ENCODE results near the gene ARNT2. TPM values are rescaled to one million over a fixed set of nuclear protein-coding genes. Genes with fewer than 3 reads are reported as not detected.

The ARNT2 gene
- polyA plus RNA-seq, 1 donor, result 6.2 TPM

DNA sequence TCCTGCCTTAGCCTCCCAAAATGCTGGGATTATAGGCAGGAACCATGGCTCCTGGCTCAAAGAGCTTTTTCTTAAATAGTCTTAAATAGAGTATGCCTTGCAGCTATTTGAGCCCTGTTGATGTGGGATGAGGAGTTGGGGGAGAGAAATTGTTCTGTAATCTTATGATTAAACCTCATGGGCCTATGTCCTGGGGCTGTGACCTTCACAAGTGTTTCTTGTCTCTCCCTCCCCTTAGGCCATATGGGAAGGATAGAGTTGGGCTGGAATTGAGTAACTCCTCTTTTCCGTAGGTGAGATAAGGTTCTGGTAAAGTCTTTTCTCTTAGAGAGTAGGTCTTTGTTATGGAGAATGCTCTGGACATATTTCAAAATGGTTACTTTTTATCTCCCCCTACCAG lies 114.3 kb downstream of the ARNT2 start:
- DNase-seq, result no peak

DNA sequence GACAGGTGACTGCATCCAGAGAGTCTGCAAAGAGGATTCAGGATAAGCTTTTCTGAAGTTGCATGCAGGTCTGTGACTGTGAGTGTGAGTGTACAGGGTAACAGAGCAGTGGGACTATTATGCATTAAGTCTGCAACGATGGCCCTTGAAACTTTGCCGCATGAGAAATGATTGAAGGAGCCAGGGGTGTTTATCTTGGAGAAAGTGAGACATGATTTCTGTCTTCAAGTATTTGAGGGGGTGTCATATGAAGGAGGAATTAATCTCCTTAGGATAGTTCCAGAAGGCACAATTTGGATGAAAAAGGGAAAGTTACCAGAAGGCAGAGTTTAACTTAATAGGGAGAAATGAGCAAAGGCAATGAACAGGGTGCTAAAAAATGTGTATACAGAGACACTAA lies 119.6 kb downstream of the ARNT2 start:
- no peak for DNase-seq

DNA sequence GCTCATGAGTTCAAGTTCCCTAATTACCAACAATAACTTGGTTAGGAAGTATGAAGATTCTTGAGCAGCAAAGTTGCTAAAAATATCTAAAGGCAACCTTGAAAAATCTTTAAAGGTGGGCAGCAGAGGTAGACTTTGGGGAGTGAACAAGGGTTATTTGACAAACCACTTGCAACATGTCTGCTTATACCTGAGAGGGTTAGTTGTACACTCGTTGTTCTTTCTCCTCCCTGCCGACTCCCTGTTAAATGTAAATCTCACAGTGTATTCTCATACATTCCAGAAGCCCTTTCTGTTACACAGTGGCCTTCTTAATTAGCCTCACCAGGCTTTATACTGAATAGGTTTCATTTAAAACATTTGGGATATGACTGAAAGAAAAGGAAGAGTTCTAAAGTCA lies 121.7 kb downstream of the ARNT2 start:
- DNase-seq, result no peak

DNA sequence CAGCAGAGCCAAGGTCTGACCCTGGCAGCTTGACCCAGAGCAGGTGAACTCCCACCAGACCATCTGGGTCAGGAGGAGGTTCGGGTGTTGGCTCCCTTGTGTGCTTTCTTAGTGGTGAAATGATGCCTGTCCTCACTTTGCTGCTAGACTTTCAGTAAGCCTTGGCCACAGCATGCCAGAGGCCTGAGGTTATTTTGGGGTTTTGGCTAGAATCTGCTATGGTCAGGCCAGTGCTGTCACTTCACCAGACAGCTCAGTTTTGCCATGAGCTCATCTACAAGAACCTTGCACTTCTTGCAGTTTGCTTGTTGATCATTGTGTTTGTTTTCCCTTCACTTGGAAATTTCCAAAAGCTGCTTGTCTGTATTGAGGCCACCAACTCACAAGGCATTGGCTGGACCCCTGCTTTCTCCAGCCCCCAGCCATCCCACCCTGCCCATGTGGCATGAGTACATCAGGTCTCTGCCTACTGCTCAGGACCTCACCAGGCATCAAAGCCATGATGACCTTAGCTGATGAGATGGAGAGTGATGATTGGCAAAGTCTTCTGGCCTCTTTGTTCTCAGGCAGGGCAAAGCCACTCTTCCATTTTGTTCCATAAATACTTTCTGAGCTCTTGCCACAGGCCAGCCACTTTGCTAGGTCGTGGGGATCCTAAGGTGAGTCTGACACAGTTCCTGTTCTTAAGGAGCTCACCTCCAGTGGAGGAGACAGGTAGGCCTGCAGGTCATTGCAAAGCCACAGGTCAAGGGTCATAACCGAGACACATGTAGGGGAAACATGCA lies 122.6 kb downstream of the ARNT2 start:
- no peak for DNase-seq

DNA sequence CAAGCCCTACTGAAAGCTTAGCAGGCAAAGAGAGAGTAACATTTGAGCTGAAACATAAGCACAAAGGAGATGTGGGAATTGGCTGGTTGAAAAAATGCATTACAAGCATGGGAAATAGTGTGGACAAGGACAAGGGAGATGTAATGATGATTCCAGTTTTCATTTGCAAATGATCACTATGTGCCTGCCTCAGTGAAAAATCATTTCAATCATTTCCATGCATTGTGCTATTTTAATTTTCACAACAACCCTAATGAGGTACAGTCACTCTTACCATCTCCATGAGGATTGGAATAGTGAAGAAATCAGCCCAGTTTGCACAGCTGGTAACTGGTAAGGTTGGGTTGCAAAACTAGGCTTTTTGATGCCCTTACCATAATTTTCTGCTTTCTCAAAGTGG lies 123.2 kb downstream of the ARNT2 start:
- DNase-seq, result no peak

DNA sequence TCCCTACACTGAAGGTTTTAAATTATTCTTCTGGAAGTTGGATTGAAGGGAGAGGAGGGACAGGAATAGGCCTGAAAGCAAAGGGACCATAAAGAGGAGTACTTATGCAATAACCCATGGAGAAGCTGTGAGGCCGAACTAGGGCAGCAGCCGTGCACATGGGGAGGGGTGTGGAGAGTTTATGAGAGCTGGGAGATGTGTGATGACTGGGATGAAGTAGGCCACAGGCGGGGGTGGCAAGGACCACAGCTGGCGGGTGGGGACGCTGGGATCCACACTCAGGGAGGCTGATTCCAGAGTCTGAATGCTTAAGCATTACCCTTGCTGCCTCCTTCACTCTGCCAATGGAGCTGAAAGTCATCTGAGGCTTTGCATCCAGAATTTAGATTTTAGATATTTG lies 123.8 kb downstream of the ARNT2 start:
- no peak for DNase-seq

DNA sequence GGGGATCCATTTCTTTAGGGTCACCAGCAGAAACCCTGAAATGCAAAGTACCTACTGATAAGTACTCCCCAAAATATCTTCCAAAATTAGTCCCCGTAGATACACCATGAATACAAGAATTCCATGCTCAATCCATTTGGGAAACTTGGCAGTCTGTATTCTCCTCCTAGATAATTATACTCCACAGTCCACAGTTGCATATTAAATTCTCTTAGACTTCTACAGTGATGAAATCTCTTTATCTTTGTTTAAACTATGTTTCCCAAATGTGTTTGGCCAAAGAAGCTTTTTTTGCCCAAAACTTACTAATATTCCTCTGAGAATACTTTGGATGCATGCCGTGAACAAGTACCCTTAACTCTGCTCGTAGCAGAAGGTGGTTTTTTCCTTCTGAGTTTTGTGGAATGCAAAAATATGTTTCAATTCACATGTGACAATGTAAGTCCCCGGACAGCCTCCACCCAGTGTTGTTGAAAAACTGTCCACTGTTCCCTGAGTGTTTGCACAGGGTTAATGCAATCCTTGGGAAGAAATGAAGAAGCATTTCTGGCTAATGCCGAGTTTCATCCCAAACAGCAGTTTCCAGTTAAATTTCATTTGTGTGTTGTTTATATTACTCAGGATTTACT lies 126.7 kb downstream of the ARNT2 start:
- DNase-seq, result no peak

DNA sequence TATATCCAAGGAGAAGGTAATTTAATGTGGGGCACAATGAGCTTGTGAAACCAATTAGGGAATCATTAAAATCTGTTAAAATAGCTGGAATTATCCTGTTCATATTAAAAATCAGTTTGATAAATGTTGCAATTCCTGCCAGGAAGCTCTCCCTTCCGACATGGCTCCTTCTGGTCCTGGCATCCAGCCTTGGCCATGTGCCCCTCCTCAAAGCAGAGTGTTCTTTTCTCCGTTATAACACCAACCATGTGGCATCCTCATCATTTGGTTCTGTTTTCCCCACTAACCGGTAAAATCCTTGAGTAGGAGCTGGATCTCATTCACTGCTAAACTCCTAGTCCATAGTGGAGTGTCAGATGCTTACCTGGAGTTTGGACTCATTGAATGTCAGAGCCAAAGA lies 127.2 kb downstream of the ARNT2 start:
- no peak for DNase-seq

DNA sequence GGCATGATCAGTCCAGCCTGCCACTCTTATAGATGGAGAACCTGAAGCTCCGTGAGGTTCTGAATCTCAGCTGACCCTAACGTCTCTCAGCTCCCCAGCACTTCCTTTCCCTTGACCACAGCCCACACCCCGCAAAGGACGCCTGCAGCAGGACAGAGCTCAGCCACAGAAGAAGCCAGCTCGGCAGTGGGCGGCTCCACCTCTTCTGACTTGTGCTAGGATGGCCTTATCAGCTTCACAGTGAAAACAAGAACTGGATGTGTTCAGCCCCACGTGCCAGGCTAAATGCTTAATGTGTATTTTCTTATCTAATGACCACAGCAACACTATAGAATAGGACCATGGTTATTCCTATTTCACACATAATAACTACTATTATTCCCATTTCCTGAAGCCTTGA lies 127.6 kb downstream of the ARNT2 start:
- DNase-seq, result no peak

DNA sequence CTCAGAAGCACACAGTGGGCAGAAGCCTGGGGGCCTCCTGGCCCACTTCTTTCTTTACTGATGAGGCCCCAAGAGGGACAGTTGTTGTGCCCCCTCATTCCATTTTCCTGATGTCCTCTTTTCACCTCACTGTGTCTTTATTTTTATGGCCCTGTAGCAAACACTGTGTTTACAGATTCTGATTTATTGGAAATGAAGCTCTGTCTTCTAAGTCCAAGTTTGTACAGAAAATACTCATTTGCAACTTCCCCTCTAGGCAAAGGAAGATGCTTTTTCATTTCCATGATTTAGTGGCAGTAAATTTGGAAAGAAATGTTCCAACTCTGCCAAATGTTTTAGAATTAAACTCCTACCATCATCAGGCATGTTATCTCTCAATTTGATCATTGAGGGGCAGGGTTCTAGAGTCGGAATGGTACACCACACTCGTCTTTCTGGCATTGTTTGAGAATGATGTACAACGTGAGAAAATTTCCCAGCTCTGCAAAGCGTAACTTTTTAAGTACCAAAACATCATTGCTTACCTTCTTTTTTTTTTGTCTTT lies 129.7 kb downstream of the ARNT2 start:
- DNase-seq, result no peak

DNA sequence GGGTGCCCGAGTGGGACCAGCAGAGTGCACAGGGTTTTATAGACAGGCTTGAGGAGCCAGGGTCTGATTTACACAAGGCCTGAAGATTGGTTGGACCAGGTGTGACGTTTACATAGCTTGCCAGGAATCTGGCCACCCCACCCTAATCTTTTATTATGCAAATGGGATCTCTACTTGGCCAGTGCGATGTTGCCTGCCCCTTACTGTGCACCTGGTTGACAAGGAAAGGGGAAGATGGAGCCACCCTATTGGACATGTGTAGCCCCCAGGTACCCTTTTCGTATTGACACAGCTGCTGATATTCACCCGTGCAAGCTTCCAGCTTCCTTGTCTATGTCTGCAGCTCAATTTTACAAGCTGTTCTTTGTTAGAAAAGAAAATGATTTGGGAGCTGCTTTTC lies 132.0 kb downstream of the ARNT2 start:
- no peak for DNase-seq

DNA sequence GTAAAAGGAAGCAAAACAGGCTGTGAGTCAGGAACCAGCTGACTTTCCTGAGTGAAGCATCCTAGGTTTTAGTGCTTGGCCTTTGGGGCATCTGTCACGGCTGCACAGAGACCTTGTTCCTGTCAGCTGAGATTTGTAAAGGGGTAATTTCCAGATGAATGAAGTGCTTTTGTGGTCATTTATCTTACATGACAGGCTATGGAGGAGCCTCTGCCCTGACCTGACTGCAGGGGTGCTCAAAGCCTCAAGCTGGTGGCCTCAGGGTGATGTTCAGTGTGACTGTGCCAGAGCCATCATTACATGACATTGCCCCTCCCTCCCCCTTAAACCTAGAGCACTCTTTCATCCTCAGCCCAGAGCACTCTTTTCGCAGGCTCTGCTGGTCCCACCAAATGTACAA lies 132.5 kb downstream of the ARNT2 start:
- DNase-seq, result no peak

DNA sequence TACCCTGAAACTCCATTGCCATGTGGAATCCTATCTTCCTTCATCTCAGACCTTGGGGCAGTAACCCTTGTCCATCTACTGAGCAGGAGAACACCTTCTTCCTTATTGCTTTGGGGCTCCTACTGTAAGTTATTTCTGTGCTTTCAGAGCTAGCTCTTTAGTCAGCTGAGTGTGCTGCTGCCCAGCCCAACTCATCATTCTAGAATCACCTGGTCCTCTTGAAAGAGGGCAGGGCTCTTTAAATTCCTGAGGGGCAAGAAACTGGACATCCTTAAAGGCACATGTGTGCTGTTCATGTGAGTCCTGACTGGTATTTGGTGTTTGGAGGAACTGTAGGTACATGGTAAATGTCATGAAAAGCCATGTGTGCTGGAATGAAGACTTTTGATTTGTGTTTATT lies 140.9 kb downstream of the ARNT2 start:
- no peak for DNase-seq

DNA sequence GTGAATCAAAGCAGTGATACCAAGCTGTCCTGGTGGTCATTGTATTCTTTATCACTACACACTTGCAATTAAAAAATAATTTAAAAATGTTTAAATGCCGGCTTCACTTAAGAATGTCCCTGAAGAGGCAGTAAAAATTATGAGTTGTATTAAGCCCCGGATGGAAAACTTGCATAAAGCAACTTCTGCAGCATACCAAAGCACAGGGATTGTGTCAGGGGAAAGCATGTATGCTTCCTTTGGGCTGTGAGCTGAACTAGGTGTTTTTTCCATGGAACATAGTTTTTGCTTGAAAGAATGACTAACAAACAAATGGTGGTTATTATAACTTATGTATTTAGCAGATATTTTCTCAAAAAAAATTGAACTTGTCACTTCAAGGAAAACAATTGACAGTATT lies 143.1 kb downstream of the ARNT2 start:
- DNase-seq, result no peak

DNA sequence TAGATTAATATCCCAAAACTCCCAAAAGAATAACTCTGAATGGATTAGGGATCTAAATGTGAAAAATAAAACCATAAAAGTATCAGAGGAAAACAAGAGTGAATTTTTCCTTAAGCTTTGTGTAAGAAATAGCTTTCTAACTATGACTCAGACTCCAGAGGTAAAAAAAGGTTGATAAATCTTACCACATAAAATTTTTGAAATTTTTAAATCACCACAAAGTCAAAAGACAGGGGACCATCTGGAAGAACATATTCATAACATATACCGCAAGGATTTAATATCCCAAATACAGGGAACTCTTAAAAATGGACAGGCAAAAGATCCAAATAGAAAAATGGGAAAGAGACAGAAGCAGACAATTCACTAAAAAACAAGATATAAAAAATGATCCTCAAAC lies 145.0 kb downstream of the ARNT2 start:
- DNase-seq, result no peak

DNA sequence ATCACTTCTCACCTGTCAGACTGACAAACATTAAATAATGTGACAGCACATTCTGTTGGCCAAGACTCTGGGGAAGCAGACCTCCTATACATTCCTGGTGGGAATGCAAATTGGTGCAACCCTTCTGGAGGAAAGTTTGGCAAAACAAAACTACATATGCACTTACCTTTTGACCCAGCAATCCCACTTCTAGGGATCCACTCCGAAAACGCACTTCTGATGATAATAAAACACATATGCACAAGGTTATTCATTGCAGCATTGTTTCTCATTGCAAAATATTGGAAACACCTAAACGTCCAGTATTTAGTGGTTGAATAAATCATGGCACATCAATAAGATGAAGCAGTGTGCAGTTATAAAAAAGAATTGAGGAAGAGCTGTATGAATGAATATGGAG lies 145.5 kb downstream of the ARNT2 start:
- DNase-seq, result no peak

DNA sequence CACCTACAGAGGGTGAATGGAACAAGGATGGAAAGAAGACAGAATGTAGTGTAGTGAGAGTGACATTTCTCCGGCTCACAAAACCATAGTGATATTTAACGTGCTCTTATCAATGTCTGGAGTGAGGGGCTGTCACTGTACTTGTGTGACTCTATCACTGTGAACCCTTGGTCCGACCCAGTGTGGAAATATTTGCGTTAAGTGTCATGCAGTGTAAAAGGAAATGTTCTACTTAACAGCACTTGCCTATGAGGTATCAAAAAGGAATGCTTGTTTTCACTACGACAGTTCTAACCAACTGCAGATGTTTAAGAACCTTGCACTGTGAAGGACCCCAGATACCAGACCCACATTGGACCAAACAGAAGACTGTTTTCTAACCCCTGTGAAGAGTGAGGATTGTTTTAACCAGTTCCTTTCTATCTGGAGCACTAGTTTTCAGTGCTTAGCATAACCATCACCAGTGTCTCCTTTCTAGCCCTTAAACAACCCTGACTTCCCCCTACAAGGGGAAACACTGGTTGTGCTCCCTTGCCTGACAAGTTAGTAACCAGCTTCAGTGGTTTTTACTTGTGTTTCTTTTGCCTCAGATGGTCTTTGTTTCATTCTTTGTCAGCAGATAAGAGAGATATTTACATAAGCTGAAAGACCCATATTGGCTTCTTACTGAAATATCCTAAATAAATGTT lies 146.2 kb downstream of the ARNT2 start:
- no peak for DNase-seq

DNA sequence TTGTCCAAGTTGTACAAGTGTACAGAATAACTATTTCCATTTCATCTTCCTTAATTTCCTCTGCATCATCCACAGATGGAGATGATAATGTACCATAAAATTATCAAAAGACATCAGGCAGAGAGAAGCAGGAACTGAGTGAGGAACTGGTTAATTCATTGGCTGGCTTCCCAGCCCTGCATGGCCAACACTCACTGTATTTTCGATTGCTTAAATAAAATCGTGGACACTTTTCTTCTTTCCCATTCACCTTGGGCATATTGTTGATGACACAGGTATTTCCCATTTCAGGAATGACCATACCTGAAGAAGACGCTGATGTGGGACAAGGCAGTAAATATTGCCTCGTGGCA lies 146.7 kb downstream of the ARNT2 start:
- no peak for DNase-seq

DNA sequence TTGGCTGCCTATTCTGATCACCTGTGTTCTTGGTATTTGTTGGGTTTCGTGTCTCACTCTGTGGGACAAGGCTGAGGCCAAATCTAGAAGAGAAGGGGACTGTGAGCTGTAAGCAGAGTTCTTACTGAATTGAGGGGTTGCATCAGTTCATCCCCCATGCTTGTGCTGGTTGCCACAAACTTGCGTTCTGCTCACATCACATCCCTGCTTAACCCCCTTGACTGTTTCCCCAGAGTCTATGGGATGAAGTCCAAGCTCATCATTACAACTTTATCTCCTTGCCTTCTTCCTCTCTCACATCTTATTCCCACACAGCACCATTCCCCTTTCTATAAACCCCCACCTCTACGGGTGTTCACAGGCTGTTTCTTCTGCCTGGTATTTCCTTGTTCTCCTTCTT lies 147.2 kb downstream of the ARNT2 start:
- DNase-seq, result no peak

DNA sequence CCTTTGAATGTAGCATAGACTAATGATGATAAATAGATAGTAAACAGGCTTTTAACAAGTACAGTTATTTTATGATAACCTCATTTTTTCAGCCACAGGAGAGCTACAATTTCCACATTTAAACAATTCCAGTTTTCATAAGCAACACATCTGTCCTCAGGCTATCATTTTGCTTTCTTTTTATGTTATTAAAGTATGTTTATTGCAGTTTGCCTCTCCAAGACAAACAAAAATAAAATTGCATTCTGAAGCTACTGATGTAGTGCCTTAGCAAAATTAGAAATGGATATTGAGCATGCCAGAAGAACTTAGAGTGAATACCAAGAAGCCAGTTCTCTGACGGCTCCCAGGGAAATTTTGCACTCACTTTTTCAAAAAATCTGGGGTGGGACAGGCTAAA lies 150.4 kb downstream of the ARNT2 start:
- DNase-seq, result no peak

DNA sequence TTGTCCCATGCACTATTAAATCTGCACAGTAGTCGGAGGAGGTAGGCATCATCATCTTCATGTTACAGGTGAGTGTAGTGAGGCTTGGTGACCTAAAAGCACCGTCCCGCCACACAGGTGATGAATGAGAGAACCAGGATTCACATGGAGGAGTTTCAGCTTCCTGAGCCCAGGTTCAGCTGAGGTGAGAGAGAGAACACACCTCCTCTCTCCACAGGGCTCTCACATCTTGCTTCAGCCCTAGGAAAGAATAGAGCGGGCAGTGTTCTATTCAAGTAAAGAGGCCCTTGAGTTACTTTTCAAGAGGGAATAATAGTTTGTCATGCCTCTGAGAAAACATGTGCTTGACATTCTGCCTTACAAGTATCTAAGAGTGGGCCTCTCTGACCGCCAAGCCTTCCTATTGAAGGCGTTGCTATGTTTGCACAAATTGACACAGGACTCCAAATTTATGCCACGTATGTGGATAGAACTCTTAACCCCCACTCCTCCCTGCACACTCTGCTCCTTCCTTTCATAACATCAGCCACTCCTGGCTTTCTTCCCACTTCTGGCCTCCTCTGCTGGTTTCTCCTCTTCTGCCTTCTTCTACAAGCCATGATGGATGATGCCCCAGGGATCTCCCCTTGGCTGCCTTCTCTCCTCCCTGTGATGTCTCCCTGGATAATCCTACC lies 152.6 kb downstream of the ARNT2 start:
- DNase-seq, result no peak

DNA sequence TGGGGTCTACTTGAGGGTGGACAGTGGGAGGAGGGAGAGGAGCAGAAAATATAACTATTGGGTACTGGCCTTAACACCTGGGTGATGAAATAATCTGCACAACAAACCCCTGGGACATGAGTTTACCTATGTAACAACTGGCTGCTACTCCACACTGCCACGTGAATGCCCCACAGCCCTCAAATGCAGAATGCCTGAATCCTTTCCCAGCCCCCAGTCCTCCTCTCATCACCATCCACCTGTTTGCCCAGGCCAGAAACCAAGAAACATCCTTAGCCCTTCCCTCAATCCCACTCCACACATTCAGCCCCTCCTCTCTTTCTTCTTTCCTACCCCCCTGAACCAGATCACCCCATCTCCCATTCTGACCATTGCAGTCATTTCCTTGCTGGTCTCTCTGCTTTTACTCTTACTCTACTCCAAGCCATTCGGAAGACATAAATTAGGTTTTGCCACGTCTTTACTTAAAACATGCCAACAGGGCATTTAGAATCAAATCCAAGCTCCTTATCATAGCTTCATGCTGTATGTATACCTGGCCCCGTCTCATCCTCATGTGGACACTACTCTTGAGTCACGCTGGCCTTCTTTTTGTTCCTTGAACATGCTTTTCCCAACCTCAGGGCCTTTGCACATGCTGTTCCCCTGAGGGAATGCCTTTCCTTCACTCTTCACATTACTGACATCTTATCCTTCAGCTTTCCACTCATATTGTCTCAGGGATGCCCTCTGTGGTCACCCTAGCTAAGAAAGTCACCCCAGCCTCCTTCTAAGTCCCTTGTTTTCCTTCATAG lies 153.5 kb downstream of the ARNT2 start:
- no peak for DNase-seq
